GM18519 (cell line): Measurements from ENCODE around the gene GPR18.
"Not testable (repeated sequence)": the region's sequence is repeated elsewhere in the genome, so short reads cannot be mapped to it uniquely, and the experiment has no call there.

ENCODE experiments used
- ATAC-seq: cut with Tn5 transposase; IDR thresholded peaks from one replicate; pipeline ENCODE4 v1.9.1; 2021; ENCODE audit warnings: mild to moderate bottlenecking, moderate library complexity; ENCODE audit not compliant: unreplicated experiment, low FRiP score

The GPR18 gene

DNA sequence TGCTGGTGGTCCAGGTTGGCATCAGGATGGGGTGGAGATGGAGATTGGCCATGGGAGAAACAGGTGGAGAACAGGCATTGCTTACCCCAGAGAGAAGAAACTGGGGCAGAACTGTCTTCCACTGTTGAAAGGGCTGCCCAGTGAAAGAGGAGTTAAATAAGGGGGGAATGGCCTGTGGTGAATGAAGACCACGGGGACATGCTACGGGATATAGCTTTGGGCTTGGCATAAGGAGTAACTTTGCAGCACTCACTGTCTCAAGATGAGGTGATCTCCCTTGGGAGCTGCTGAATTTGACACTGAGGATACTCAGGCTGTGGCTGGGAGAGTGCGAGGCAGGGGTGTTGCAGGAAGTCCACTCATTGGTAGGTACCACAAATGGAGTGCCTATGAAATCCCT is 10.6 kb upstream of the GPR18 start:
- ATAC-seq = no peak

DNA sequence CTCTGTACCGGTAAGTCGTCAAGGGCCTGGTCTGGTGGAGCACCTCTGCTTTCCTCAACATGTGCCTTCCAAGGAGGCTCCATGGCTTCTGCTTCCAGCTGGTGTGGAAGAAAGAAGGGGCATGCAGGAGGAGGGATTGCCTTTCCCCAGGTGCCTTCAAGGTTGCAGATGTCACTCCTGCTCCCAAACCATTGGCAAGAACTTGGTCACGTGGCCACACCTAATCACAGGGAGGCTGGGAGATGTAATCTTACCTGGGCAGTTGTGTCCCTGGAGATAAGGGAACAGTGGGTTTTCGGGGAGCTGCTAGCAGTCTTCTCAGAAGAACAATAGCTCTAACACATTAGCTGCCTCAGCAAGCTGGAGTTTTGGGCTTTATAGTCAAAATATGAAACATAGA is 9.7 kb upstream of the GPR18 start:
- ATAC-seq = no peak

DNA sequence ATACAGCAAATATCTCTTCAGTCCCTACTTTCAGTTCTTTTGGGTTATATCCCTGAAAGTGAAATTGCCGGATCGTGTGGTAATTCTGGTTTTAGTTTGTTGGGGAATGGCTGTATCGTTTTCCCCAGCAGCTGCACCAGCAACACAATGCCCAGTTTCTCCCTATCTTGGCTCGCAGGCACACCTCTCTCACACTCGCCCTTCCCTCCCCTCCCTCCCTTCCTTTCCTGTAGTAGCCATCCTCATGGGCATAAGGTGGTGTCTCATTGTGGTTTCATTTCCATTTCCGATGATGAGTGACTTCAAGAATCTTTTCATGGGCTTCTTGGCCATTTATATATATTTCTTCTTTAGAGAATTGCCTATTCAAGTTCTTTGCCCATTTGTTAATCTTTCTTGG is 8.6 kb upstream of the GPR18 start:
- ATAC-seq = no peak

DNA sequence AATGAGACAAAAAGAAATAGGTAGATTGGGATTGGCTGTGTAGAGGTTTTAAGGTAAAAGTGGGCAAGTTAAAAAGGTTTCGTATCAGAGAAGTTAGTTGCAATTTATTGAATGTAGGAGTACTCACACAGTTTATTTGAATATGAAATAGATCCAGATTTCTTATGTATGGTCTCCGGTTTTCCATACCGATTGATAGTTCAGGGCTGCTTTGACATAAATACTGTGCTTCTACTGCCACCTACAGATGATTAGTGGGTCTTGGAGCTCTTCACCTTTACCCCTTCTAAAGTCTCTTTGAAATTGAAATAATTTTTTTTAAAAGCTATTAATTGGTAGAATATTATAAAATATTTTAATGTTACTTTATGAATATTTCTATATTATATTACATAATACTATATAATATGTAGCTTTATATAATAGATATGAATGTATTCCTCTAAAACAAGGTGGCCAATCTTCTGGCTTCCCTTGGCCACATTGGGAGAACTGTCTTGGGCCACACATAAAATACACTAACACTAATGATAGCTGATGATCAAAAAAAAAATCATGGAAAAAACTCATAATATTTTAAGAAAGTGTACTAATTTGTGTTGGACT is 7.7 kb upstream of the GPR18 start:
- no peak for ATAC-seq

DNA sequence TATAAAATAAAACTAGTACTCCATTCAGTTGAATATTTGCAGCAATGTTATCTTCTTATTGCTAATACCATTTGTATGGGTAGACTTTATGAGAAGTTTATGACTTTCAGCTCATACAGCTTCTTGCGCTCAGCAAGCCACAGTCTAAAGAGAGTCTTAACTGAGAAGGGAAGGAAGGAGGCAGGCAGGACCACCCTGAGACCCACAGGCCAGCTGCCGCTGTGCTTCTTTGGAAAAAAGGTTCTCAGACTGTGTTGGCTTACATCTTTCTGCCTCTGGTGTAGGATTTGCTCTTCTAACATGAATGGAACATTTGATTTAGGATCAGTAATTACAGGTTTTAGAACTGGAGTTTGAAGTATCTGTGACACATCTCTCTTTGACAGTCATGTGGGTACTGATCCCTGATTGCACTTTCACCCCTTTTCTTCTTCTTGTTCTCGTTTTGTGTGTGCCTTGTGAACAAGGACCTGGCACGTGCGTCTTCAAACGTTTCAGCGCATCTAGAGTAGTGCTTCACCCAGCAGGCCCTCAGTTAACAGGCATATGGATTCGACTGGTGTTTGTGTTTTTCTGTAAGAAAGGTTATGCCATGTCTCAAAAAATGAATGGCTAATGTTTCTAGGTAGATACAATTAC is 7.1 kb upstream of the GPR18 start:
- no peak for ATAC-seq

DNA sequence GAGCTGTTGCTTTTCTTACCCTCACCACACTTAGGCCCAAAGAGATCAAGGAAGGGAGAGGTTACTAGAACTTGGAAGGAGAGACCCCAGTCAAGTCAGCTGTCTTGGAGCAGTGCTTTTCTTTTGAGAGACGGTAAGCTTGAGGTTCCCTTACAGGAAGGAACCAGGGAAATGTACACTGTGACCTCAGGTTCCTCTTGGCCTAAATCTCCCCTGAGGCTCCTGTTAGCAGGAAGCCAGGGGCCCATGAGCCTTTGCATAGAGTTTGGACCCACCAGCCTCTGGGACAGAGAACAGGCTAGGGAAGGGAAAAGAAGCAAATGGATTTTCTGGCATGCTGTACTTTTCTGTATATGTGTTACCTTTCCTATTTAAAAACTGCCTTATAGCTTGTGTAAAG is 5.9 kb upstream of the GPR18 start:
- no peak for ATAC-seq

DNA sequence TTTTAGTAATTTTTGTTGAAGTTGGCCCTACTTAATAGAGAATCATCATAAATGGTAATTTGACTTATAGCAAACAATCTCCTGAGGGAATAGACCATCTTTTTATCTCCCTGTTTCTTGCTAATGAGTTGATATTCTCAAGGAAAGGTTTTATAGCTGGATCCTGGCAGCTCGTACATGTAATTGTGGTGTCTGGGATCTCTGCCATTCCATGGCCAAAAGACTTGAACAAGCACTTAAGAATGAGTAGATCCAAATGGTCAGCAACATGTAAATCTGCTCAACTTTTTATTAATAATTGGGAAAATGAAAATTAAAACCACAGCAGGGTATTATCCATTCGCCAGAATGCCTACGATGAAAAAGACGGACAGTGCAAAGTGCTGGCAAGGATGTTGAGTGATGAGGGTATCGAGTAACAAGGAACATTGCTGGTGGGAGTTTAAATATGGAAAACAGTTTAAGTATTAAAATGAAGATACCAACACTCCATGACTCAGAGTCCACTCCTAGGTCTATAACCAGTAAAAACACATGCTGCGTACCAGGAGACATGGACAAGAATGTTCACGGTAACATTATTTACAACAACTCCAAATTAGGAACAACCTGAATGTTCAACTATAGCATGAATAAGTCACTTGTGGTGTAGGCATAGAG is 5.1 kb upstream of the GPR18 start:
- ATAC-seq = no peak

DNA sequence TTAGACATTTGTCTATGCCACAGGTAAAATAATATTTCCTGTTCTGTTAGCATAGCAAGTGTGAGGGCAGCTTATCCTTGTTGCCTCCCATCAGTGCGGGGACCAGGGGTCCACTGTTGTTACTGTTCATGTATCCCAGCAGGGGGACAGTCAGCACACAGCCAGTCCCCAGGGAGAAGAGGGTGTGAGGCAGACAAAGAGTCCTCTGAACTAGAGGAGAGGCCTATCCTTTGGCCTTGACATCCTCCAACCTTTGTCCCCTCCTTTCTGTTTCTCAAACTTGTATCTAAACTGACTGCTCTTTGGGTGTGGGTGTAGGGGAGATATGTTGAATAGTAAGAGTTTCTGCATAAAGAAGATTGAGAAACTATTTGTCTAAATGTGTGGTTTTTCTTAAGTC is 2.9 kb upstream of the GPR18 start:
- ATAC-seq = no peak

DNA sequence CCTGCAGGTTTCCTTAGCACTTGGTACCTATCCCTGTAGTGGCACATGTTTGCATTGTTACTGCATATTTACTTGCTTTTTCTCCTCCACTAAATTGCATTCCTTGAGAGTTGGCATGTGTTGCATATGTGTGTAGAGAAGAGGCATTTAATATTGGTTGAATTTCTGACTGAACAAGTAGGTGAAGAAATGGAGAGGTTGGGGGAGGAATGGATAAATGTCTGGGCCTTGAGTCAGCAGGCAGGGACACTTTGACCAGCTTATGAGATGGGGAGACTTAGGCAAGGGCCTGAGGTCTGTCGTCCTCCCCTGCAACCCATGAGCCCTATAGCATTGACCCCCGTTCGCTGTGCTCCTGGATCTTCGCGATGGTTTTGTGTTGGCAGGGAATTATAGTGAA is 2.0 kb upstream of the GPR18 start:
- no peak for ATAC-seq

DNA sequence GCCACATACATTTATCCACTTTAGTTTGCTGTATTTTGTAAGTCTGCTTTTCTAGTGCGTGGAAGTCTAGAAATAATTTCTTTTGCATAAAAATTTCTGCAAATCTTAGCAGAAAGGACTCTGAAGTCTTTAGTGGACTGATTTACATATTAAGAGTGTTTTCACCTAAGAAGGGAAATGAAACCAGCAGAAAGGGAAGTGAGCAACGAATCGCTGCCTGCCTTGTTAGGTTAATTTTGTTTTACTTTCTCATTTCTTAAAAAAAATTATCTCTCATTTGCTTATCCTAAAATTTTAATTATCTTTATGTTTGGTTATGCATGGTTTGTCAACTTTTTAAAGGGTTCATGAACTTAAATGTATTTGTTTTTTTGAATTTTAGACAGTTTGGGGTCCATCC is 767 bp upstream of the GPR18 start:
- ATAC-seq = no peak

DNA sequence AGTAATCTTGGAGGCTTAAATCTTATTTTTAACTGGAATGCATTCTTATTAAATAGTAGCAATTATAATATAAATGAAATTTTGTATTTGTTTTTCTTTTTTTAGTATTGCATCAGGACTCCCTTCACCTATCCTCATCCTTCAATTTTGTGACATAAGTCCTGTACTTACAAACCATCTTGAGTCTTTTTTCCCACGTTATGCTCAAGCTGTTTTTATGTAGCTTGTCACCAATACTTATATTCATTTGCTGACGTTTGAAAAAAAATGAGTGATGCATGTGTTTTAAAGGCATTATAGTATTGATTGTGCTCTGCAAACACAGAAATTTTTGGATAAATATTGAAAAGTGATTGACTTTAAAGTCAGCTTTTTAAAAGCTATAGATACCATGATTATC is 888 bp downstream of the GPR18 start:
- ATAC-seq = no peak

DNA sequence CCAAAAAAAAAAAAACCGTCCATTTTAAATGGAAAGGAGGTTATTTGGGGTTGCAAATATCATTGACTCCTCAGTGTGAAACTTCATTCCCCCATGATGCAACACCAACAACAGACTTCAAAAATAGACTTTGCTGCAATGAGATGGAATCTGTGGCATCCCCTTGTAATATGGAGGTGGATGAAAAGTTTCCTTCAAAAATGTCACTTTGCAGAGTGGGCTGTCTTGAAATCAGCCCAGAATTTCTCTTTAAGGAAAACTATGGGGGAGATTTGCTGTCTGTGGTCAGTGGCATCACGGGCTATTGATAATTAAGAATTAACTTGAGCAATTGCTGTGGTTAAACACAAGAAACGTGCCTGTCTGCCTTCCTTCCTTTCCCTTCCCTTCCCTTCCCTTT is 1.5 kb downstream of the GPR18 start:
- no peak for ATAC-seq

DNA sequence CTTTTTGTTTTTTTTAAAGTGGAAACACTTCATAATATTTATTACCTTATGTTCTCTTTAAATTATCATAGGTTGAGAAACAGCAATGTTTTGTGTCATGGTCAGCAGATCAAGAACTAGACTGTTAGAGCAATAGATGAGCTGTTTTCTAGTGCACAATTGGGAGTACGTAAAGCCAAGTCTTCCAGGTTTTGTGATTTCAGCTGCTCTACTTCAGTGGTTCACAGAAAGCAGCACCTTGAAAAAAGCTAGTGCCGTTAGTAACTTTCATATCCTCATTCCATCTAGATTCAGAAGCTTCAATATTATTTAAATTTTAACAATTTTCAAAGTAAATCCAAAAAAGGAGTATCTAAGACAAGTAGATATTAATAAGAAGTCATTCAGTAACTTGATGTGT is 1.9 kb downstream of the GPR18 start:
- no peak for ATAC-seq

DNA sequence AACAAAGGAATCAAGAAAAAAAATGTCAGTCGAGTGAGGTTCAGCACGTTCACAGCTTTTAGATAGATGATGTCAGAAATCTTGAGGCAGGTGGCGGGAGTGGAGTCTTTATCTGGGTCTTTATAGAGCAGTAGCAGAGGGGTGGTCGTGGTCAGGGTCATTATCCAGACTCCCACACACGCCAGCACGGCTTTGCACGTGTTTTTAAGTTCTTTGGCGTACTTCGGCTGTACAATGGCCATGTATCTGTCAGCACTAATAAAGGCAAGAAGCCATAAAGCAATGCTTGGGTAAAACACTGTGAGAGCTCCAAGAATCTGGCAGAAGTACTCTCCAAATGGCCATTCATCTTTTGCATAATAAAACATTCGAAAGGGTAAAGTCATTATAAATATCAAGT is 2.9 kb downstream of the GPR18 start:
- no peak for ATAC-seq

DNA sequence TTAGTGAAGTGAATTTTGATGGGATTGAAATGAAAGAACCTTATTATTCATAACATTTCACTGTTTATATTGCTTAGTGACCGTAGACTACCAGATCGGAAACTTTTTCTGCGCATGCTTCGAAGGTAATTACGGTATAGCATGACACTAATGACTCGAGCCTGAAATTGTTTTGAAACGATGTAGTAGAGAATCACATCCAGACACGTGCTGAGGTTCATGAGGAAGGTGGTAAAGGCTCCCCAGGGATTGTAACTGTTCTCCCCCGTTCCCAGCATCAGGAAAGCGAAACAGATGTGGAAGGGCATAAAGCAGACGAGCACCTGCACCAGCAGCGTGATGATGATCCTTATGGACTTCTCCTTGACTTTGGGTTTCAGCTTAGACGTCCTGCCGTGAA is 3.3 kb downstream of the GPR18 start:
- ATAC-seq = no peak

DNA sequence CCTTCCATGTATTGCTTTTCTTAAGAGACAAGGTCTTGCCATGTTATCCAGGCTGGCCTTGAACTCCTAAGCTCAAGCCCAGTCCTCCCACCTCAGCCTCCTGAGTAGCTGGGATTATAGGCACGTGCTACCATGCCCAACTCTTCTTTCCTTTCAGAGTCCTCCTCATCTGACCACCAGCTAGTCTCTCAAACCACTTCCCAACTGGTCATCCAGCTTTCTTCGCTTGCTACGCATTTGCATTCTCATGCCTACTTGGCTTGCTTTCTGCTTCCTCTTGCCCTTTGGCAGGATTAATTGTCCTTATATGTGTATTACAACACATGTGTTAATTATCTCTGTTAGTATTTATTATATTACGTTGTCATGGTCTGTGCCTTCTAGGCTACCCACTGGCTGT is 6.3 kb downstream of the GPR18 start:
- no peak for ATAC-seq

DNA sequence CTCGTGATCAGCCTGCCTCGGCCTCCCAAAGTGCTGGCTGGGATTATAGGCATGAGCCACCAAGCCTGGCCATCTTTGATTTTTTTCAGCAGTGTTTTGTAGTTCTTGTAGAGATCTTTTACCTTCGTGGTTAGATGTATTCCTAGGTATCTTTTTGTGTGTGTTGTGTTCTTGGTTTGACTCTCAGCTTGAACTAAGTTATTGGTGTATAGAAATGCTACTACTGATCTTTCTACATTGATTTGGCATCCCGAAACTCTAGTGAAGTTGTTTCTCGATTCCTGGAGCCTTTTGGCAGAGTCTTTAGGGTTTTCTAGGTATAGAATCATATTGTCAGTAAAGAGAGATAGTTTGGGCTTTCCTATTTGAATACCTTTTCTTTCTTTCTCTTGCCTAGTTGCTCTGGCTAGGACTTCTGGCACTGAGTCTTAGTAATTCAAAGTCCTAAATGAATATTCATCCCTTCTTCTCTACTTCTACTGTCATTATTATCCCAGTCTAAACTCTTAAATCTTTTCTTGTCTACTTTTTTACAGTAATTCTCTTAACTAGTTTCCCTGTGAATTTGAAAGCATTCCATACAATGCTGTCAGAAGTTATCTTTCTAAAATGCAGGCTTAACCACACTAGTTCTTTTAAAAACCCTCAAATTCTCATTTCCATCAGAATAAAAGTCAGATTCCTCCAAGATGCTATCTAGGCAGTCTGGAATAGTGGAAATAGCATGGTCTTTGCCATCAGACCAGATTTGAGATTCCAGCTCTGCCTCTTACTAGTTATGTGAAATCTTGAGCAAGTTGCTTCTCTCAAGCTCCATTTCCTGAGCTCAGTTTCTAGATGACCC is 7.0 kb downstream of the GPR18 start:
- ATAC-seq = no peak

DNA sequence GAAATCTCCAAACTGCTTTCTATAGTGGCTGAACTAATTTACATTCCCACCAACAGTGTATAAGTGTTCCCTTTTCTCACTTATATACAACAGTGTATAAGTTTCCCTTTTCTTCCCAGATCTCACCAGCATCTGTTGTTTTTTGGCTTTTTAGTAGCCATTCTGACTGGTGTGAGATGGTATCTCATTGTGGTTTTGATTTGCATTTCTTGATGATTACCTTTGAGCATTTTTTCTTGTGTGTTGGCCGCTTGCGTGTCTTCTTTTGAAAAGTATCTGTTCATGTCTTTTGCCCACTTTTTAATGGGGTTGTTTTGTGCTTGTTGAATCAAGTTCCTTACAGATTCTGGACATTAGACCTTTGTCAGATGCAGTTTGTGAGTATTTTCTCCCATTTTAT is 8.6 kb downstream of the GPR18 start:
- not testable (repeated sequence) for ATAC-seq

DNA sequence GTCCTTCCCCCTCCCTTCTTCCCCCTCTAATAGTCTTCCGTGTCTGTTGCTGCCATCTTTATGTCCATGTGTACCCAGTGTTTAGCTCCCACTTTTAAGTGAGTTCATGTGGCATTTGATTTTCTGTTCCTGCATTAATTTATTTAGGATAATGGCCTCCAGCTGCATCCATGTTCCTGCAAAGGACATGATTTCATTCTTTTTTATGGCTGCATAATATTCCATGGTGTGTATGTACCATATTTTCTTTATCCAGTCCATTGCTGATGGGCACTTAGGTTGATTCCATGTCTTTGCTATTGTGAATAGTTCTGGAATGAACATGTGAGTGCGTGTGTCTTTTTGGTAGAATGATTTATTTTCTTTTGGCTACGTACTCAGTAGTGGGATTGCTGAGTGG is 9.0 kb downstream of the GPR18 start:
- not testable (repeated sequence) for ATAC-seq

DNA sequence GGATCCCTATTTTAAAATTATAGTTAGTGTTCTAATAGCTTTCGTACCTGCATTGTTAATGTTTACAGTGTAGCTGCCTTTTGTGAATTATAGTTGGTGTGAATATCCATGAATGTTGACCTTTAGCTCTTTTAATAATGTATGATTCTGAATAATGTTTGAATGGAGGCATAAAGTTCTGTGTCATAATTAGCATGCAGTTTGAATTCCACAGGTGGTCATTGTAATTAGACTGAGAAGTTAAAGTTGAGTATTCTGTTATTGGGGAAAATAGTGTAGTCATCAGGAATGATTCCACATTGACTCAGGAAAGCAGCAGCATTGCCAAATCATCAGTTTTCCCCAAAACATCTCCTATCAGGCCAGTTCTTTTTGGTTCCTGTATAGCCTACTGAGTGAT is 12.1 kb downstream of the GPR18 start:
- ATAC-seq = no peak

DNA sequence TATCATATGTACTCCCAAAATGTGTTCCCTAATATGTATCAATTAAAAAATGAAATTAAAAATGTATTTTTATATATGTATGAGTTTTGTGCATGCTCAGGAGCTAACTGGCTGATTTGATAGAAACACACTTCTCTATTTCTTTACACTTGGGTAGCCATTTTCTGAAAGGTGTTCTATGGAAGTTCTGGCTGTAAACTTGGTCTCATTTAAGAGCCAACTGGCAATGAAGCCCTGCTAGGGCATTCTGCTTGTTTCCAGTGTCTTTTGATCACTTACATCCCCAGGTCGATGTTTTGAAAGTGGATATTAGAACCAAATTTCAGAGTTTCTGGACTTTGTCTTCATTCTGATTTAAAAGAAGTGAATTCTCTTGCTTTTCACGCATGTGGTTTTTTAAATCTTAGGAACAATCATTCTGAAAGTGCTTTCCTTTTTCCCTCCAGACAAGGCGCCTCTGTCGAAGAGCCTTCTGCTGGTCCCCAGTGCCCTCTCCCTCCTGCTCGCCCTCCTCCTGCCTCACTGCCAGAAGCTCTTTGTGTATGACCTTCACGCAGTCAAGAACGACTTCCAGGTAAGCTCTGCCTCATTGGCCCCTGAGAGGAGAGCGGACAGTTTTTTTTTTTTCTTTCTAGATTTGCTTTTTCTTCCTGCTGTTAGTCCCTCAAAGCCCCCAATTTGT is 20.1 kb downstream of the GPR18 start:
- ATAC-seq = no peak
